GM12878 (cell line): ENCODE measurements around the gene FXYD1.

ENCODE experiments used
- CTCF ChIP-seq, 3 experiments: IDR thresholded peaks in 2 of 3; conservative IDR thresholded peaks in 1 of 3; 2 replicates each; pipeline ENCODE4 v1.5.1; 2011; ENCODE audit warnings: low read depth in 3 of 3, low read length in 3 of 3, mild to moderate bottlenecking in 3 of 3, control low read depth in 2 of 3, moderate library complexity in 2 of 3, inconsistent platforms in 1 of 3, mixed read lengths in 1 of 3; ENCODE audit not compliant: control insufficient read depth in 2 of 3, insufficient read depth in 1 of 3; ENCODE audit errors: extremely low read depth in 1 of 3
- ZBTB40 ChIP-seq: fragments of 450-650 bp; IDR thresholded peaks from 2 replicates; pipeline ENCODE4 v1.6.1; 2016; ENCODE audit warnings: mild to moderate bottlenecking, moderate library complexity, borderline replicate concordance
- ZNF274 ChIP-seq: IDR thresholded peaks from one replicate; pipeline ENCODE4 v1.8.0; 2011; ENCODE audit not compliant: insufficient read length, insufficient read depth

GRCh38 chr19:35130761-35131720 is 7.6 kb upstream of the FXYD1 start:
- TF ChIP-seq ZBTB40 (no peak), CTCF (IDR thresholded peaks at IDR 0.05 in 2 of 3, conservative IDR thresholded peaks at IDR 0.05 in 1 of 3; ENCODE audit: control insufficient read depth in 2 of 3, extremely low read depth in 1 of 3, insufficient read depth in 1 of 3, low read depth in 3 of 3, low read length in 3 of 3) (no peak), ZNF274 (no peak)
